Stimulated activated CD4-positive, alpha-beta T cell treated with anti-CD3 and anti-CD28 coated beads, TNF-alpha, amount 100 ng/mL, for 48 hours (primary cell): ENCODE measurements around the gene GALNT9.

Experiments used
- DNase-seq, 3 donors: peaks; one replicate each; pipeline ENCODE4 v3.0.0-alpha.2; 2020; ENCODE audit warnings: low read depth in 3 of 3

Gene GALNT9

GRCh38 chr12:132168311-132169031 lies 160.9 kb downstream of the GALNT9 start:
- DNase-seq = no peak

- DNase-seq = no peak
Measured at GRCh38 chr12:132167611-132168310, 161.6 kb downstream of the GALNT9 start.

DNA sequence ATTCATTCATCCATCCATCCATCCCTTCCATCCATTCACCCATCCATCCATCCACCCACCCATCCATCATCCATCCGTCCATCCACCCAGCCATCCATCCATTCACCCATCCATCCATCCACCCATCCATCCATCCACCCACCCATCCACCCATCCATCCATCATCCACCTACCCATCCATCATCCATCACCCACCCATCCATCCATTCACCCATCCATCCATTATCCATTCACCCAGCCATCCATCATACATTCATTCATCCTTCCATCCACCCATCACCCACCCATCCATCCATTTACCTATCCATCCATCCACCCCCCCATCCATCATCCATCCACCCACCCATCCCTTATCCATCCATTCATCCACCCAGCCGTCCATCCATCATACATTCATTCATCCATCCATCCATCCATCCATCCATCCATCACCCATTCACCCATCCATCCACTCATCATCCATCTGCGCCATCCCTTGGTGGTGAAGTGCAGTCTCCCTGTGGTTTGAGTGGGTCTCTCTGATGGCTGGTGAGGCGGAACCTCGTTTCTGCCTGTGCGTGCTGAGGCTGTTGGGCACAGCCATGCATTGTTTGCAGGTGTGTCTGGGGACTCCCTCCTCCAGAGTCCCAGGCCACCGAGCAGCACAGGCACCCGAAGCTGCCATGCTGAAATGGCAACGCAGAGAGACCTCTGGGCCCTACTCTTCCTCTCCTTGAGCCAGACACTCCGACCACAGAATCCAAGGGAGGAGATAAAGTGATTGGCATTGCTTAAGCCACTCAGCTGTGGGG lies 162.4 kb downstream of the GALNT9 start:
- no peak for DNase-seq

- no peak for DNase-seq
Measured at GRCh38 chr12:132166093-132166492, 163.3 kb downstream of the GALNT9 start.

DNA sequence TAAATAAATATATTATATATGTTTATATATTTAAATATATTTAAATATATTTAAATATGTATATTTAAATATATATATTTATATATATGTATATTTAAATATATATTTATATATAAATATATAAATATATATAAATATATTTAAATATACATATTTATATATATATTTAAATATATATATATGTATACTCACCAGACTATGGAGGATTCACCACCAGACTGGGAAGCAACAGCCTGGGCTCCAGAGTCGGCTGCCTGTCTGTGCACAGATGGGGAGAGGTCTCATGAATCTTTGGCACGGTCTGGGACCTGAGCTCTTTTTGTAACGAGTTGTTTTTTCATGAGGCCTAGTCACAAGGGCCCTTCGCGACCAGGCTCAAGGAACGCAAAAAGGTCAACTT lies 163.8 kb downstream of the GALNT9 start:
- no peak for DNase-seq

- no peak for DNase-seq
Measured at GRCh38 chr12:132164426-132164825, 165.0 kb downstream of the GALNT9 start.

- no peak for DNase-seq
Measured at GRCh38 chr12:132163911-132164288, 165.5 kb downstream of the GALNT9 start.

- no peak for DNase-seq
Measured at GRCh38 chr12:132163041-132163910, 166.1 kb downstream of the GALNT9 start.

DNA sequence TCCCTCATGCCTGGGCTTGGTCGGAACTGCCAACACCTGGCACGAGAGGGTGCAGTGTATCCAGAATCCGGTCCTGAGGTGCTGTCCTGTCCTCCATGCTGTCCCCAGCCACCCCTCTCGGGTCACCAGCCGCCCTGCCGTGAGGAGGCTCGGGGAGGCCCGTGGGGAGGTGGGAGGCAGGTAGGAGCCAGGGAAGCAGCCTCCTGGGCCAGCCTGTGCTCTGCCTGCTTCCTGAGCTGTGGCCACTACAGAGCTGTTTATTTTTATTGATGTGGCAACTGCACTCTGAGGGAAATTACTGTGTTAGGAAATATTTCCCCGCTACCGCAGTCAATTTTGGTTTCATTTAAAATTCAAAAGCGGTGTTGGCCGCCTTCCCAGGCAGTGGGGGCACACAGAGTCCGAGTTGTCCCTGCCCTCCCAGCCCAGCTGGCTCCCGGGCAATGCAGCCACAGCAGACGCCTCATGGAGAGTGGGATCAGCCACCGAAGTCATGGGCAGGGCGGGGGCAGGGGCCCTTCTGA lies 166.8 kb downstream of the GALNT9 start:
- no peak for DNase-seq

DNA sequence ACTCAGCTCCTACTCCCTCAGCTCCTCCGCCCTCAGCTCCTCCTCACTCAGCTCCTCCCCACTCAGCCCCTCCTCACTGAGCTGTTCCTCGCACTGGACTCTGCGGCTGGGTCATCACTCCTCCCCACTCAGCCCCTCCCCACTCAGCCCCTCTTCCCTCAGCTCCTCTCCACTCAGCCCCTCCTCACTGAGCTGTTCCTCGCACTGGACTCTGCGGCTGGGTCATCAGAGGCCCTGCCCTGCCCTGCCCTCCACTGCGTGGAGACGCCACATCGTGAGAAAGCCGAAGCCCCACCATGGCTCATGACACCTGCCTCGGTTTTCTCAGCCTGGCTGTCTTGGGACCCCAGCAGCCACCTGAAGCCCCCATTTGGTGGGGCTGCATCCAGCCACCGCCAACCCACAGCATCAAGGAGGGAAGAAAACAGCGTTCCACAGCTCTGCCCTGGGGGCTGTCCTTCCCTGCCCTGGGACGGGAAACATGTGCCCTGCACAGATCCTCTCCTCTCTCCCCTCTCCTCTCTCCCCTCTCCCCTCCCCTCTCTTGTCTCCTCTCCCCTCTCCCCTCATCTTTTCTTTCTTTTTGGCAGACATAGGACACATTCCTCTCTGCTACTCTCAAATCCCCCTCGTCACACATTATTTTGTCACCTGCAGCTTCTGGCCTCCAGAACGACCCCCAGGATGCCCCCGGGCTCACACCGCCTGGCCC lies 167.4 kb downstream of the GALNT9 start:
- no peak for DNase-seq

- DNase-seq = no peak
Measured at GRCh38 chr12:132161036-132161781, 168.2 kb downstream of the GALNT9 start.

- no peak for DNase-seq
Measured at GRCh38 chr12:132160601-132161035, 168.8 kb downstream of the GALNT9 start.

- DNase-seq = no peak
Measured at GRCh38 chr12:132160016-132160415, 169.4 kb downstream of the GALNT9 start.

- no peak for DNase-seq
Measured at GRCh38 chr12:132159555-132160003, 169.8 kb downstream of the GALNT9 start.

GRCh38 chr12:132158677-132159554 lies 170.5 kb downstream of the GALNT9 start:
- no peak for DNase-seq

DNA sequence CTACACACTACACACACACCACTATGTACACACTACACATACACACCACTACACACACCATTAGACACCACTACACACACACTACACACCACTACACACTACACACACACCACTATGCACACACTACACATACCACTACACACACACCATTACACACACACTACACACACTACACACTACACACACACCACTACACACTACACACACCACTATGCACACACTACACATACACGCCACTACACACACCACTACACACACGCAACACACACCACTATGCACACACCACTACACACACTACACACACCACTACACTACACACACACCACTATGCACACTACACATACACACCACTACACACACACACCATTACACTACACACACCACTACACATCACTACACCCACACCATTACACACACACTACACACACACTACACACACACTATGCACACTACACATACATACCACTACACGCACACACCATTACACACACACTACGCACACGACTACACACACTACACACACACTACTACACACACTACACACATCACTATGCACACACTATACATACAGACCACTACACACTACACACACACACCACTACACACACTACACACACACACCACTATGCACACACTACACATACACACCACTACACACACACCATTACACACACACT lies 171.5 kb downstream of the GALNT9 start:
- no peak for DNase-seq

DNA sequence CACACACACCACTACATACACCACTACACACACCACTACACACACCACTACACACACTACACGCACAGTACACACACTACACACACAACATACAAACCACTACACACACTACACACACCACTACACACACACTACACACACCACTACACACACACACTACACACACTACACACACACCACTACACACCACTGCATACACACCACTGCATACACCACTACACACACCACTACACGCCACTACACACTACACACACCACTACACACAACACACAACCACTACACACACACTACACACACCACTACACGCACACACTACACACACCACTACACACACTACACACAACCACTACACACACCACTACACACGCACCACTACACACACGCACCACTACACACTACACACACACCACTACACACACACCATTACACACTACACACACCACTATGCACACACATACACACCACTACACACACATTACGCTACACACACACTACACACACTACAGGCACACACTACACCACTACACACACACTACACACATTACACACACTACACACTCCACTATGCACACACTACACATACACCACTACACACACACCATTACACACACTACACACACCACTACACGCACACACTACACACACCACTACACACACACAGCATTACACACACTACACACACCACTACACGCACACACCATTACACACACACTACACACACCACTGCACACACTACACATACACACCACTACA lies 172.6 kb downstream of the GALNT9 start:
- DNase-seq = no peak
